Activated CD4-positive, alpha-beta T cell treated with anti-CD3 and anti-CD28 coated beads, Interleukin-2, Interleukin-6, amounts not matched to agents 100 ng/mL and 50 ng/mL, durations not matched to agents 16 hours and 8 hours (primary cell): Measurements from ENCODE around the gene UNC5B.

Source experiments
- DNase-seq: peaks from one replicate; pipeline ENCODE4 v3.0.0-alpha.2; 2020

Gene UNC5B

DNA sequence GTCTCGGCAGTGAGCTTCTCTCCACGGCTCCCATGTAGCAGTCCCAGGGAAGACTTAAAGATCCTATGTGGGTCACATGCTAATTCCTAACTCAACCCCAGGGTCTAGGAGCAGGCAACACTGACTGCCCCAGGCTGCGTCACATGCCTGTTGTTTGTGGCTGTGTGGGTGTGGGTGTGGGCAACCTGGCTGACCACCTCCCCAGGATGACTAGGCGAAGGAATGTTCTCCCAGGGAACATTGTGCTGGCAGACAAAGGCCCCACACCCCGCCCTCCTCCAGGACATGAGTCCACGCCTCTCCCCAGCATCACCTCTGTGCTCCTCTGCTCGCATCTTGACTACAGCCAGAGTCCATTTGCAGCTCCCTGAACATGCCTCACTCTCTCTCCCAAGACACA, 137.0 kb downstream of the UNC5B start:
- DNase-seq, result no peak

DNA sequence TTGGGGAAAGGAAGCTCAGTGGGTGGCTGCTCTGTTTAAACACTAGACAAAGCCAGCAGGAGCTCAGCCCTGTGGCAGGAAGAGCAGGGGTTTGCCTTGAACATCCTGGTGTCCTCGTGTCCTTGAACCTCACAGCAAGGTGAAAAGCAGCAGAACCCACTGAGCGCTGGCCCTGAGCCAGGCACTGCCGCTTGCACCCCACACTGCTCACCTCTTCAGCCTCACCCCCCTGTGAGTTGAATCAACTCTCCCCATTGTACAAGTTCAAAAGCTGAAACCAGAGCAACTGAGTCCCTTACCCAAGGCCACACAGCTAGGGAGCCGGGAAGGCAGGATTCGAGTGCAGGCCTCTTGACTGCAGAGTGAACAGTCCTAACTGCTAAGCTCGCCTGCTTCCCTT, 138.7 kb downstream of the UNC5B start:
- no peak for DNase-seq

DNA sequence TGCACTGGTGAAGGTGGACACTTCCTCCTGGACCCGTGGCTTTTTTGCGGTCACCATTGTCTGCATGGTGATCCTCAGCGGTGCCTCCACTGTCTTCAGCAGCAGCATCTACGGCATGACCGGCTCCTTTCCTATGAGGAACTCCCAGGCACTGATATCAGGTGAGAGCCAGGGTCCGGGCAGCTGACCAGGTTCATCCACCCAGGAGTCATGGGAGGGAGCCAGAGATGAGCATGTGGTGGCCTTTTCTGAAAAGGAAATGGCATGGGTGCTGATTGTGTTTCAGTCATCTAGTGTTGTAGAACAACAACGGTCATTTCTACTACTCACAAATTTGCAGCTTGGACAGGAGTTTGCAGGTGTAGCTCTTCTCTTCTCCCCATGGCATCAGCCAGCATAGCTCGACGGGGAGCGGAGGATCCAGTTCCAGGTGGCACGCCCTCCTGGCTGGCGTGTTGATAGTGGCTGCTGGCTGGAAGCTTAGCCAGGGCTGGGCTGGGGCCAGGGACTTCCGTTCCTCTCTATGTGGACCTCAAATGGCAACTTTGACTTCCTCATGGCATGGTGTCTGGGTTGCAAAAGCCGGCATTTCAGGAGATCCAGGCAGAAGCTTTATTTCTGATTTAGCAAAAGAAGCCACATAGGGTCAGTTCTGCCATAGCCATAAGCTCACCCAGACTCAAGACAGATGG, 139.4 kb downstream of the UNC5B start:
- DNase-seq, result no peak
